Trophoblast cell (in vitro differentiated cells and primary cell): ENCODE results near the gene OPN1MW.

Experiments
- DNase-seq, 2 donors: peaks; one replicate each; pipeline ENCODE4 v3.0.0-alpha.2; 2016
- H2AFZ ChIP-seq: 2 replicates; pipeline ENCODE4 v1.6.1; 2013; ENCODE audit warnings: low read length, moderate library complexity, mild to moderate bottlenecking; ENCODE audit not compliant: insufficient read depth, poor library complexity
- H2AK5ac ChIP-seq: 2 replicates; pipeline ENCODE4 v1.6.1; 2013; ENCODE audit warnings: mild to moderate bottlenecking, low read length
- H2BK120ac ChIP-seq: 2 replicates; pipeline ENCODE4 v1.6.1; 2013; ENCODE audit warnings: low read length, mild to moderate bottlenecking, moderate library complexity; ENCODE audit not compliant: insufficient read depth, poor library complexity
- H2BK12ac ChIP-seq: 2 replicates; pipeline ENCODE4 v1.6.1; 2013; ENCODE audit warnings: mild to moderate bottlenecking, low read length, moderate library complexity
- H2BK5ac ChIP-seq: 2 replicates; pipeline ENCODE4 v1.6.1; 2013; ENCODE audit warnings: low read length, low read depth, moderate library complexity, mild to moderate bottlenecking; ENCODE audit not compliant: poor library complexity
- H3K14ac ChIP-seq: 2 replicates; pipeline ENCODE4 v1.6.1; 2013; ENCODE audit warnings: mild to moderate bottlenecking, low read length
- H3K18ac ChIP-seq: 2 replicates; pipeline ENCODE4 v1.6.1; 2013; ENCODE audit warnings: mild to moderate bottlenecking, low read length
- H3K23ac ChIP-seq: 2 replicates; pipeline ENCODE4 v1.6.1; 2013; ENCODE audit warnings: low read length
- H3K27ac ChIP-seq: 2 replicates; pipeline ENCODE4 v1.5.1; 2013; ENCODE audit warnings: low read depth, mild to moderate bottlenecking, inconsistent platforms, low read length, moderate library complexity
- H3K27me3 ChIP-seq: 2 replicates; pipeline ENCODE4 v1.6.1; 2013; ENCODE audit warnings: inconsistent platforms, mild to moderate bottlenecking, low read length, moderate library complexity; ENCODE audit not compliant: insufficient read depth
- H3K36me3 ChIP-seq, 2 experiments: 1 replicate in 1 of 2; 2 replicates in 1 of 2; pipeline ENCODE4 v1.6.1; 2013; ENCODE audit warnings: low read length in 2 of 2, mild to moderate bottlenecking in 2 of 2, moderate library complexity in 1 of 2; ENCODE audit not compliant: insufficient read depth in 2 of 2, control insufficient read depth in 1 of 2
- H3K4ac ChIP-seq: 2 replicates; pipeline ENCODE4 v1.6.1; 2013; ENCODE audit warnings: low read depth, mild to moderate bottlenecking, low read length, moderate library complexity
- H3K4me1 ChIP-seq, 2 experiments: 1 replicate in 1 of 2; 2 replicates in 1 of 2; pipeline ENCODE4 v1.6.1; 2013; ENCODE audit warnings: low read length in 2 of 2, mild to moderate bottlenecking in 2 of 2, moderate library complexity in 1 of 2; ENCODE audit not compliant: insufficient read depth in 2 of 2, control insufficient read depth in 1 of 2
- H3K4me2 ChIP-seq: 2 replicates; pipeline ENCODE4 v1.6.1; 2013; ENCODE audit warnings: inconsistent platforms, mild to moderate bottlenecking, low read length, moderate library complexity
- H3K4me3 ChIP-seq: 2 replicates; pipeline ENCODE4 v1.5.1; 2013; ENCODE audit warnings: mild to moderate bottlenecking, low read depth, low read length, inconsistent platforms
- H3K79me1 ChIP-seq: one replicate; pipeline ENCODE4 v1.6.1; 2013; ENCODE audit warnings: low read length
- H3K79me2 ChIP-seq: 2 replicates; pipeline ENCODE4 v1.6.1; 2013; ENCODE audit warnings: low read length, mild to moderate bottlenecking; ENCODE audit not compliant: control insufficient read depth, insufficient read depth, poor library complexity
- H3K9ac ChIP-seq: 2 replicates; pipeline ENCODE4 v1.6.1; 2013; ENCODE audit warnings: mild to moderate bottlenecking, low read length
- H3K9me3 ChIP-seq: 2 replicates; pipeline ENCODE4 v1.6.1; 2013; ENCODE audit warnings: low read depth, mild to moderate bottlenecking, control low read depth, inconsistent platforms, low read length; ENCODE audit not compliant: insufficient read depth
- H4K12ac ChIP-seq: 2 replicates; pipeline ENCODE4 v1.6.1; 2013; ENCODE audit warnings: low read depth, mild to moderate bottlenecking, low read length, moderate library complexity
- H4K8ac ChIP-seq: 2 replicates; pipeline ENCODE4 v1.6.1; 2013; ENCODE audit warnings: low read depth, mild to moderate bottlenecking, low read length, moderate library complexity
- H4K91ac ChIP-seq: one replicate; pipeline ENCODE4 v1.6.1; 2013; ENCODE audit warnings: low read depth, mild to moderate bottlenecking, low read length, moderate library complexity
- WGBS: extraction: QIAGEN DNeasy Blood & Tissue Kit; methylation state at CpG from one replicate; pipeline ENCODE4 v1.1.7; 2013; ENCODE audit warnings: missing lambda C conversion rate; ENCODE audit not compliant: insufficient read length, insufficient coverage; ENCODE audit errors: extremely low coverage; 5-methylcytosine and 5-hydroxymethylcytosine counted together

OPN1MW gene

DNA sequence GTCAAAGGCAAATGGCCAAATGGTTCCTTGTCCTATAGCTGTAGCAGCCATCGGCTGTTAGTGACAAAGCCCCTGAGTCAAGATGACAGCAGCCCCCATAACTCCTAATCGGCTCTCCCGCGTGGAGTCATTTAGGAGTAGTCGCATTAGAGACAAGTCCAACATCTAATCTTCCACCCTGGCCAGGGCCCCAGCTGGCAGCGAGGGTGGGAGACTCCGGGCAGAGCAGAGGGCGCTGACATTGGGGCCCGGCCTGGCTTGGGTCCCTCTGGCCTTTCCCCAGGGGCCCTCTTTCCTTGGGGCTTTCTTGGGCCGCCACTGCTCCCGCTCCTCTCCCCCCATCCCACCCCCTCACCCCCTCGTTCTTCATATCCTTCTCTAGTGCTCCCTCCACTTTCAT is 42.2 kb upstream of the OPN1MW start:
- H3K9me3 ChIP-seq = no peaks in the 10 kb centered on the region
- no CpG with 5 or more reads among the region's 12 CpGs for WGBS
- no peak overlapping the region for H4K12ac ChIP-seq
- no peaks in the 10 kb centered on the region for H3K79me1 ChIP-seq
- no peak overlapping the region for H2AFZ ChIP-seq
- no peak overlapping the region for H3K23ac ChIP-seq
- DNase-seq = no peak
- H3K9ac ChIP-seq = no peak overlapping the region
- no peak overlapping the region for H3K4ac ChIP-seq
- no peak overlapping the region for H4K8ac ChIP-seq
- H2BK12ac ChIP-seq = no peak overlapping the region
- no peak overlapping the region for H3K27ac ChIP-seq
- H3K14ac ChIP-seq = no peak overlapping the region
- H3K18ac ChIP-seq = no peak overlapping the region
- no peaks in the 10 kb centered on the region for H3K36me3 ChIP-seq
- H3K4me3 ChIP-seq = no peak overlapping the region
- H4K91ac ChIP-seq = no peak overlapping the region
- no peak overlapping the region for H2BK120ac ChIP-seq
- H2BK5ac ChIP-seq = no peak overlapping the region
- H3K4me2 ChIP-seq = no peak overlapping the region
- H3K4me1 ChIP-seq = no peaks in the 10 kb centered on the region
- H3K79me2 ChIP-seq = no peaks in the 10 kb centered on the region
- no peaks in the 10 kb centered on the region for H3K27me3 ChIP-seq
- no peak overlapping the region for H2AK5ac ChIP-seq

- H3K9ac ChIP-seq = no peak overlapping the region
- no peak overlapping the region for H2AFZ ChIP-seq
- no peaks in the 10 kb centered on the region for H3K79me1 ChIP-seq
- no peak overlapping the region for H3K4me2 ChIP-seq
- H3K9me3 ChIP-seq = no peaks in the 10 kb centered on the region
- no peak overlapping the region for H4K91ac ChIP-seq
- no peaks in the 10 kb centered on the region for H3K27me3 ChIP-seq
- DNase-seq = no peak
- H2BK120ac ChIP-seq = no peak overlapping the region
- no peaks in the 10 kb centered on the region for H3K79me2 ChIP-seq
- H3K14ac ChIP-seq = no peak overlapping the region
- H4K12ac ChIP-seq = no peak overlapping the region
- H3K36me3 ChIP-seq = no peaks in the 10 kb centered on the region
- no peak overlapping the region for H3K27ac ChIP-seq
- WGBS = no CpG with 5 or more reads among the region's 10 CpGs
- no peaks in the 10 kb centered on the region for H3K4me1 ChIP-seq
- H2BK12ac ChIP-seq = no peak overlapping the region
- H3K23ac ChIP-seq = no peak overlapping the region
- H4K8ac ChIP-seq = no peak overlapping the region
- H3K4ac ChIP-seq = no peak overlapping the region
- no peak overlapping the region for H3K4me3 ChIP-seq
- H2BK5ac ChIP-seq = no peak overlapping the region
- no peak overlapping the region for H3K18ac ChIP-seq
- no peak overlapping the region for H2AK5ac ChIP-seq
Observed at GRCh38 chrX:154140742-154141141, 41.7 kb upstream of the OPN1MW start.

GRCh38 chrX:154142386-154142785 is 40.0 kb upstream of the OPN1MW start:
- Histone ChIP-seq H3K79me1 (no peaks in the 10 kb centered on the region), H2BK5ac (no peak overlapping the region), H3K9me3 (no peaks in the 10 kb centered on the region), H2BK120ac (no peak overlapping the region), H3K4me1 (no peaks in the 10 kb centered on the region), H3K4ac (no peak overlapping the region), H2BK12ac (no peak overlapping the region), H3K9ac (no peak overlapping the region), H3K4me3 (no peak overlapping the region), H3K79me2 (no peaks in the 10 kb centered on the region), H4K8ac (no peak overlapping the region), H3K36me3 (no peaks in the 10 kb centered on the region), H4K12ac (no peak overlapping the region), H2AK5ac (no peak overlapping the region), H3K18ac (no peak overlapping the region), H3K27me3 (no peaks in the 10 kb centered on the region), H2AFZ (no peak overlapping the region), H3K4me2 (no peak overlapping the region), H3K14ac (no peak overlapping the region), H3K23ac (no peak overlapping the region), H4K91ac (no peak overlapping the region), H3K27ac (no peak overlapping the region)
- no CpG with 5 or more reads among the region's 8 CpGs for WGBS
- no peak for DNase-seq

DNA sequence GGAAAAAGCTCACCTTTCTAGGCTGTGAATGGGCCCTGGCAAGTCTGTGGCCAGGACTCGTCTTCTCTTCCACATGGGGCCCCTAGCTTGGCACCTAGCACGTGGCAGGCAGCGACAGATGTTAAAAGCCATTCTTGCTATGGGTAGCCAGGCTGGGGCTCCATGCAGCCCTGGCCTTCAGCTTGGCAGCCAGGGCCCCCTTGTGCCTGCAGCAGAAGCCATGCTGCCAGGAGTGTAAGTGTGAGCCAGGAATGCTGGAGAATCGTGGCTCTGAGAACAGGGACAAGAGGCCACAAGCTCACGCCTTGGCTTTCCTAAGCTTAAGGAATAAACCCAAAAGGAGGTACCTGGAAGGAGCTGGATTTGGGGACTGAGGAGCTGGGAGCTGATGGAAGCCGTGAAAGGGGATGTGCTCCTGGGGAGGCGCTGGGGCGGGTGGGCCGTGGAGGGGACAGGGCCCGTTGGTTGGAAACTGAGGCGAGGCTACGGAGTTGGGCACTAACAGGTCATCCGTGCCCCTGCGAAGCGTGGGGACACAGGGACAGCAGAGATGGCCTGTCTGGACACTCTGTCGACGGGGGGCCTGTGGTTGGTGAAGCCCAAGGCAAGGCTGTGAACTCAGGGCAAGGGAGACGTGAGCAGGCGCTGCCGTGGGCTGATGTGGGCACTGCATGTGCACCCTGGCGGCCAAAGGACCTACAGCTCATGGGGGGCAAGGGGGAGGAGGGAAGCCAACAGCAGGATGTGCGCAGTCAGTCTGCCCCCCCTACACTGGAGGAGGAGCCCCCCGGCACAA is 39.2 kb upstream of the OPN1MW start:
- no peak overlapping the region for H4K12ac ChIP-seq
- H3K27ac ChIP-seq = no peak overlapping the region
- no peak overlapping the region for H3K23ac ChIP-seq
- no peak overlapping the region for H4K8ac ChIP-seq
- no peak overlapping the region for H2BK5ac ChIP-seq
- H2BK120ac ChIP-seq = no peak overlapping the region
- H3K79me1 ChIP-seq = no peaks in the 10 kb centered on the region
- no peak overlapping the region for H2BK12ac ChIP-seq
- no peaks in the 10 kb centered on the region for H3K9me3 ChIP-seq
- no peaks in the 10 kb centered on the region for H3K4me1 ChIP-seq
- no peak overlapping the region for H4K91ac ChIP-seq
- no peak overlapping the region for H3K9ac ChIP-seq
- H3K4me2 ChIP-seq = no peak overlapping the region
- H2AFZ ChIP-seq = no peak overlapping the region
- no peak for DNase-seq
- no CpG with 5 or more reads among the region's 23 CpGs for WGBS
- H3K18ac ChIP-seq = no peak overlapping the region
- H3K79me2 ChIP-seq = no peaks in the 10 kb centered on the region
- H2AK5ac ChIP-seq = no peak overlapping the region
- no peak overlapping the region for H3K4ac ChIP-seq
- H3K4me3 ChIP-seq = no peak overlapping the region
- no peak overlapping the region for H3K14ac ChIP-seq
- no peaks in the 10 kb centered on the region for H3K27me3 ChIP-seq
- H3K36me3 ChIP-seq = no peaks in the 10 kb centered on the region
